GM23338 (cell line): ENCODE measurements around the gene ZNF311.

Experiments
- CREB1 ChIP-seq: fragments of 250-450 bp; sonication (Bioruptor Pico); IDR thresholded peaks from 2 replicates; pipeline ENCODE4 v1.5.0; 2020; ENCODE audit warnings: low read depth, mild to moderate bottlenecking, moderate library complexity
- CTCF ChIP-seq, 2 experiments: fragments of 200-600 bp in 1 of 2; sonication (generic) in 1 of 2; conservative IDR thresholded peaks; 2 replicates each; pipeline versions ENCODE4 v1.5.1 to v1.6.1; 2016 to 2017; ENCODE audit warnings: antibody characterized with exemption in 2 of 2, low read depth in 2 of 2, mild to moderate bottlenecking in 2 of 2, moderate library complexity in 1 of 2
- POLR2AphosphoS5 ChIP-seq: IDR thresholded peaks from 2 replicates; pipeline ENCODE4 v1.6.1; 2016; ENCODE audit warnings: antibody characterized with exemption, low read depth

- TF ChIP-seq CTCF (conservative IDR thresholded peaks at IDR 0.05; ENCODE audit: low read depth in 2 of 2): peak in 1 of 2 experiments; percentile 32; a peak in 2 of 4 replicates
- no peak for TF ChIP-seq POLR2AphosphoS5
- TF ChIP-seq CREB1 (CRISPR knock-in tag): peak; percentile 64
Measured at GRCh38 chr6:28981833-28982475, 23.2 kb downstream of the ZNF311 start.
